GM13976 (cell line): ENCODE measurements around the gene PSMA3.

Source experiments
- DNase-seq: peaks from one replicate; pipeline ENCODE4 v3.0.0; 2012; ENCODE audit warnings: low spot score
- in situ Hi-C: fragments of 300-500 bp; cut with MboI; formaldehyde crosslinking; loops from one replicate; pipeline ENCODE4 v1.12.0; 2022; ENCODE audit warnings: low sequenced_read_pairs, mixed read lengths, inconsistent platforms; ENCODE audit not compliant: unreplicated experiment
- TF ChIP-seq, protein P1 (sequence below): IDR thresholded peaks from 2 replicates; pipeline ENCODE4 v1.5.1; 2012; ENCODE audit warnings: borderline replicate concordance, mild to moderate bottlenecking; ENCODE audit not compliant: insufficient read depth; ENCODE audit errors: extremely low read depth, missing control alignments, control extremely low read depth

The PSMA3 gene

DNA sequence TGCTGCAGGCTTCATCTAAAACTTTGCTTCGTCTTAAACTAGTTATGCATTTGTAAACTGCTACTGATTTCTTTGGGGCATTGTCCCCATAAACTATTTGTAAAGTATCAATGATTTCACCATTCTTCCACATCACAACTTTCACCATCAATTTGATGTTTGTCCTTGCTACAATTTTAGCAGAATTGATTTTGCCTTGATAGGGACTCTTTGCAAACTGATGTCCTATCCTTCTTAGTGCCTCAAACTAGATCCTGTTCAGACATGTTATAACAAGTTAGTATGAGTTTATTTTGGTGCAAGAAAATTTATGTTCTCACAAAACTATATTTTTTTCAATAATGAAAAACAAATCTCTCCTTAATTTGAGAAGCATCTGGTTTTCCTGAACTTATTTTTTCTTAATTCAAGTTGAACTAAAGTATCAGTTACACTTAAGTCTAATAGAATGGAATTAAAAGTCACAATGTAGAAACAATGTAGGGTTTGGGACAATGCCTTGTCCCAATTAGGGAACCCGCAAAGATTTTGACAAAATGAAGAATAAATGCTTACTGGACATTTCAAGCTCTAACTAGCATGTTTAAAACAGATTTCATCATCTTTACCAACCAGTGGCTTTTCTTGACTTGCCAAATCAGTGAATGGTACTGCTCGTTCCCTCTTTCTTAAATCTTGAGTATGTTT lies 43.6 kb downstream of the PSMA3 start:
- no peak for DNase-seq
- in situ Hi-C loops, result no loop called here
- TF ChIP-seq, protein P1, sequence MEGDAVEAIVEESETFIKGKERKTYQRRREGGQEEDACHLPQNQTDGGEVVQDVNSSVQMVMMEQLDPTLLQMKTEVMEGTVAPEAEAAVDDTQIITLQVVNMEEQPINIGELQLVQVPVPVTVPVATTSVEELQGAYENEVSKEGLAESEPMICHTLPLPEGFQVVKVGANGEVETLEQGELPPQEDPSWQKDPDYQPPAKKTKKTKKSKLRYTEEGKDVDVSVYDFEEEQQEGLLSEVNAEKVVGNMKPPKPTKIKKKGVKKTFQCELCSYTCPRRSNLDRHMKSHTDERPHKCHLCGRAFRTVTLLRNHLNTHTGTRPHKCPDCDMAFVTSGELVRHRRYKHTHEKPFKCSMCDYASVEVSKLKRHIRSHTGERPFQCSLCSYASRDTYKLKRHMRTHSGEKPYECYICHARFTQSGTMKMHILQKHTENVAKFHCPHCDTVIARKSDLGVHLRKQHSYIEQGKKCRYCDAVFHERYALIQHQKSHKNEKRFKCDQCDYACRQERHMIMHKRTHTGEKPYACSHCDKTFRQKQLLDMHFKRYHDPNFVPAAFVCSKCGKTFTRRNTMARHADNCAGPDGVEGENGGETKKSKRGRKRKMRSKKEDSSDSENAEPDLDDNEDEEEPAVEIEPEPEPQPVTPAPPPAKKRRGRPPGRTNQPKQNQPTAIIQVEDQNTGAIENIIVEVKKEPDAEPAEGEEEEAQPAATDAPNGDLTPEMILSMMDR, result no peak

DNA sequence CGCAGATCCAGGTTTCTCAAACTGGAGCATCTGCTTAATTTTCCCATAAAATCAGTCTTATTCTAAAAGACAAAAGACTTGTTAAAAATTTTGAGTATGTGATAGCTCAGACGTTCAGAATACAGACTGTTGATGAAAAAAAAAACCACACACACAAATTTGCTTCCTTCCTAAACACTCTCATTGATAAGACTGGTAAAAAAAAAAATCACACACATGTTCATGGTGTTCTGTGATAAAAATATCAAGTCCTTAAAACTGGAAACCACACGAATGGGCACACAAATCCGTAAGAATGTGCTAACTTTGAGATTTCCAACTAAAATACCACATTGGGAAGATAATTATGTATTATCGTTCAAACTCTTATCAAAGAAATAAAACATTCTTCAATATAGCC lies 47.0 kb downstream of the PSMA3 start:
- TF ChIP-seq, protein P1, result no peak
- DNase-seq, result no peak
- in situ Hi-C loops, result no loop called here

DNA sequence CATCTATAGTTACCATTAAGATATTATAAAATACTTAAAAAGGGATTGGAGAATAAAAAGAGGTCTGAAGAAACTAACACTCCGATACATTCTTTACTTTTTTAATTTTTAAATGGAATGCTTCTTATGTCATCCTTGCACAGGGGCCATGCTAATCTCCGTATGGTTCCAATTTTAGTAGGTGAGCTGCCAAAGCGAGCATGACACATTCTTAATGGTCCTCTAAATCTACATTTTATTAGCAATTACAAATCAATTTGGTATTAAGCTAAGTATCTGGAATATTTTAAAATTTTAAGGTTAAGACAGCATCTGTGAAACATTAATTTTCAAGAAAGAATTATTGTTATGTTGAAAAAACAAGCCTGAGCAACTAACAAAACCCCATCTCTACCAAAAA lies 47.5 kb downstream of the PSMA3 start:
- in situ Hi-C loops, result no loop called here
- TF ChIP-seq, protein P1, result no peak

DNA sequence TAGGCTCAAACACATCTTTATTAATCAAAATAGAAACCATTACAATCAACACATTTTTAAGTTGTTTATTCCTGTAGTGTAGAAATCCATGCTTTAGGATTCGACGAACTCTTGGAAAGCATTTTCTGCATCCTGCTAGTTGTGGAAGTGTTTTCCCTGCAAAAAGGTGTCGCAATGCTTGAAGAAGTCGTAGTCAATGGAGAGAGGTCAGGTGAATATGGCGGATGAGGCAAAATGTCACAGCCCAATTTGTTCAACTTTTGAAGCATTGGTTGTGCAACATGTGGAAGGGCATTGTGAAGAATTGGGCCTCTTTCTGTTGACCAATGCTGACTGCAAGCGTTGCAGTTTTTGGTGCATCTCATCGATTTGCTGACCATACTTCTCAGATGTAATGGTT lies 49.6 kb downstream of the PSMA3 start:
- in situ Hi-C loops, result no loop called here
- TF ChIP-seq, protein P1, result no peak
- no peak for DNase-seq

More for the DNA sequence above, 47.5 kb downstream of the PSMA3 start:
- no peak for DNase-seq

DNA sequence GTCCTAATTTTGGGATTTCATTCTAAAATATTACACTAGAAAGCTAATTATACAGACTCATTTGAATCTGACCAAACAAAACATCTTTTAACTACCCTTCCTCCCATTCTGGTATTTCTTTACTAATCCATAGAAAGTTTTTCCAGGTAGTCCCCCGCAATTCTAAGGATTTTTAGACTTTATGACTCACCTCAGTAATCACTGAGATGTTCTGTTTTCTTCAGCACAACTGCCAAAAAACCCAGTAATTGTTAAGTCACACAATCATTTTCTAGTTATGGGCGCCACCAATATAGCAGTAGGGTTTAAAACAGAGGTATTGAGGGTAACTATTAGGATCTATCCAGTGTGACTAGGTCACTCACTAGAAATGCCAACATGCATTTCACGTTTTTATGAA lies 52.1 kb downstream of the PSMA3 start:
- TF ChIP-seq, protein P1, result no peak
- no peak for DNase-seq
- in situ Hi-C loops, result no loop called here

DNA sequence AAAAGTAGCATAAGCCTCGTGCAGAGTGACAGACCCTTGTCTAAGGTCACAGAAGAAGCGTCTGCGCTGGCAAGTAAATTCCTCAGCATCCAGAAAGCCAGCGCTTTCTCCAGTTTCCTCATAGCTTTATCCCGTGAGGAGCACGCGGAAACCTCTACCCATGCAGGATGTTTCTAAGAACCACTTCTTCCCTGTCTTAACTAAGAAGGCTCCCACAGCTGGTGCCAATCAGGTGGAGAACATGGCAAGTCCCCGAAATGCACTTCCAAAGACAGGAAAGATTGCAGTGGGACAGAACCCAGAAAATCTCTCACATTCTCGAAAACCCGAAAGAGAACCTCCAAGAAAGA lies 52.7 kb downstream of the PSMA3 start:
- DNase-seq, result no peak
- in situ Hi-C loops, result no loop called here
- TF ChIP-seq, protein P1, result no peak
